Stimulated activated CD8-positive, alpha-beta memory T cell treated with anti-CD3 and anti-CD28 coated beads, Interleukin-4, amount 100 ng/mL, for 4 hours (primary cell): ENCODE measurements around the gene NPPA.
"Not testable (repeated sequence)": the region's sequence is repeated elsewhere in the genome, so short reads cannot be mapped to it uniquely, and the experiment has no call there.

Experiments
- DNase-seq, 2 donors: peaks; one replicate each; pipeline ENCODE4 v3.0.0-alpha.2; 2020; ENCODE audit warnings: low read depth in 2 of 2, low spot score in 1 of 2

NPPA gene

DNA sequence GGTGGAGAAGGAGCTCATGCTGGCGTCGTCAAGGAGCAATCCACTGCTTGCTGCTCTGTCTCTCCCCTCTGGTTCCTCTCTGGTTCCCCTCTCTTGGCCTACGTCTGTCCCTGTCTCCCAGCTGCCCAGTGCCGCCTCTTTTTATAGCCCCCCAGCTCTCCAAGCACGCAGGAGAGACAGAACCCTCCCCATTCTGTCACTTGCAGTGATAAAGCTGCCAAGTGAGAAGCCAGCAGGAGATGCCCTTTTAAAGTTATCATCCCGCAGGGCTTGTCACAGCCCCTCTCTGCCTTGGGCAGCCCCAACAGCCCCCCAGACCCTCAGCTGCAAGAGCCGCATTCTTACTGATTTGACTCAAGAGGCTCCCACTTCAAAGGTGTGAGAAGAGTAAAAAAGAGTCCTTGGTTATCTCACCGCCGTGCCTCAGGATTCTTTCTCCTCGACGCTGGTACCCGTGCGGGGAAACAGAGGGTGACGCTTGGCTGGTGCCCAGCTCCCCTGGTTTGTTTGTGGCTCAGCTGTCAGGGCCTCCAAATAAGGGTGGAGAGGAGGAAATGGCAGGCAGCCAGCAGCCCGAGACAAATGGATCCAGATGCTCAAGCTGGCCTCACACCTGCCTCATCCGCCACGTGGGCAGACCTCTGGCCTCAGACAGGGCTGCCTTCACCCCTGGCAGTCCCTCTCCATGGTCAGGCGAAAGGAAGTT, at the start of gene NPPA:
TSS of gene NPPA (minus strand) at position 117 of the 706 bp plus-strand sequence. CDS start at position 18, 99 bp downstream.
- DNase-seq, result no peak

DNA sequence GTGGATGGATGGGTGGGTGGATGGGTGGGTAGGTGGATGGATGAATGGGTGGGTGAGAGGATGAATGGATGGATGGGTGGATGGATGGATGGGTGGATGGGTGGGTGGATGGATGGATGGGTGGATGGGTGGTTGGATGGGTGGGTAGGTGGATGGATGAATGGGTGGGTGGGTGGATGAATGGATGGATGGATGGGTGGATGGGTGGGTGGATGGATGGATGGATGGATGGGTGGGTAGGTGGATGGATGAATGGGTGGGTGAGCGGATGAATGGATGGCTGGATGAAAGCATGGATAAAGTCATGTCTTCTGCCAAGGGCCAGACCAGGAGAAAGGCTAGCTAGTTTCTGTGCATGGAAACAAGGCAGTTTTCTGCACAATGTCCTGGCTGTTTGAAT, 46.9 kb upstream of the NPPA start:
- not testable (repeated sequence) for DNase-seq

DNA sequence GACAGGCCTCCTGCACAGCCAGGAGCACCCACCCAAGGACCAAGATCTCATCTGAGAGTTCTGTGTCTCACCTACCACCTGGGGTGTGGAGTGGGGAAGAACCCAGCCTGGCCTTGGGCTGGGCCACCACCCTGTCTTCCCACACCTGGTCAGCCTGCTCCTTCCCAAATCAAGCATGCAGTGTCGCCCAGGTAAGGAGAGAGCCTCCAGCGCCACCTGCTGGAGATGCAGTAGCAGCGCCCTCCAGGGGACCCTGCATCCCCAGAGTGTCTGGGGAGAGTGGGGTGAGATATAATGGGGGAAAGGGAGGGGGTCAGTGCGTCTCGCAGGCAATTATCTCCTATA, 46.3 kb upstream of the NPPA start:
- peak; percentile 29 to 56 for DNase-seq

DNA sequence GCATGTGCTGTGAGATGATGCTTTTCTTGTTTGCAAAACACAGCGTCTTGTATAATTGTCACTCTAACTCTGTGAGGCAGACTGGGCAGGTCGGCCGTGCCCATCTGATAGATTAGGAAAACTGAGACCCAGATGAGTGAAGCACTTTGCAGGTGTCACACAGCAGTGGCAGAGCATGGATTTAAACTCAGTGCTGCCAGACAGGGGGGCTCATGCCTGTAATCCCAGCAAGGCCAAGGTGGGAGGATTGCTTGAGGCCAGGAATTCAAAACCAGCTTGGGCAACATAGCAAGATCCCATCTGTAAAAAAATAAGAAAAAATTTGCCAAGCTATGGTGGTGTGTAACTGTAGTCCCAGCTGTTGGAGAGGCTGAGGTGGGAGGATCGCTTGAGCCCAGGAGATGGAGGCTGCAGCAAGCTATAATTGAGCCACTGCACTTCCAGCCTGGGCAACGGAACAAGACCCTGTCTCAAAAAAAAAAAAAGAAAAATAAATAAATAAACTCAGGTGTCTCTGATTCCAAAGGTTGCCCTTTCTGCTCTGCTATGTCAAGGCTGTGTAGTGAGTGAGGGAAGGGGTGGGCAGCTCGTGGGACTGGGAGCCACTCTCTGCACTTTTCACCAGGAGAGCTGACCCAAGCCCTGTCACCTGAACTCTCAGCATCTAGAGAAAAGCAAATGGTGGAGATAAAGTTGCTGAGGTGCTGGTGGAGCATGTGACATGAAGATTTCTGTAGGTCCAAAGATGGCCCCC, 44.0 kb upstream of the NPPA start:
- DNase-seq, result no peak

DNA sequence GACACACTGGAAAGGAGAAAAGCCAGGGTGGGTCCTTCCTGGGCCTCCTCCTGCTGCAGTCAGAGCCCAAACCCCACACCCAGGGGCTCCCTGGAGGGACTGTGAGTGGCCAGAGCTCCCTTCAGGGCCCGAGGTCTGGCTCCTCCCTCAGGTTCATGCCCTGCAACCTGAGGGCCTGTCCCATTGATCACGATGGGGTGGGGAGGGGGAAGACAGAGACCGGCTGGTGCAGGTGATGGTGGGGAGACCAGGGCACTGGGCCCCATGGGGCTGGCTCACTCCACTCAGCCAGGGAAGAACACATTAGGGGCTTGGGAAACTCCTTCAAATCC, 41.3 kb upstream of the NPPA start:
- no peak for DNase-seq

DNA sequence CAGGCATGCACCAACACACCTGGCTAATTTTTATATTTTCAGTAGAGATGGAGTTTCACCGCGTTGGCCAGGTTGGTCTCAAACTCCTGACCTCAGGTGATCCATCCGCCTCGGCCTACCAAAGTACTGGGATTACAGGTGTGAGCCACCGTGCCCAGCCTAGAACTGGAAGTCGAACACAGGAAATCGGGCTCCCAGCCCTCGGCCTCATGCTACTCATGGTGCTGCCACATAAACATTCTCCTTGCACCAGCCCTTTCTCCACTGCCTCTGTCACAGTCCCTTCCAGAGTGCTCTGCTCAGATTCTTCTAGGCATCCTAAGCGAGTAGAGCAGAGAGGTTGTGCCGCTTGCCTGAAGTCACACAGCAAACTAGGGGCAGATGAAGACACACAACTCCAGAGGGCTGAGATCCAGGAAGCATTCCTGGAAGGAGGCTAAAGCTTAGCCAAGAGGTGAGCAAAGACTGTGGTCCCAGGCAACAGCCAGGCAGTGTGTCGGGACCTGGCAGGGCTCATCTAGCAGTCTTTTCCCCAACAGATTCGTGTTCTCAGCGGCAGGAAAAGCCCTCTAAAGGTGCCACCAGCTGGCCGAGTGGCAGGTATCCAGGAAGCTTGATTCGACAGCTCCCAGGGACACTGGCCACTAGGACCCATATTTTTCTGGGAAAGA, 40.8 kb upstream of the NPPA start:
- no peak for DNase-seq

DNA sequence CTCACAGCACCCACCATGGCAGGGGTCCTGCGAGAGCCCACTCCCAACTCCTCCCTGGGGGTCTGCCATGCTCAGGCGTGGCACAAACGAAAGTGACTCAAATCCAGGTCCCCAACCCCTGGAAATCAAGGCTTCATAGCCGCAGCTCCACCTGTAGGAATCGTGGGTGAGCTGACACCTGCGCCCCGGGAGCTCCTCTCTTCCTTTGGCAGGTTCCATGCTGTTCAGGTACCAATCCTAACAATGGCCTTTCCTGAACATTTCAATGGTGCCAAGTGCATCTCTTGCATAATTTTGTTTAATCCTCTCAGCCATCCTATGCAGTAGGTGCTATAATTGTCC, 40.1 kb upstream of the NPPA start:
- DNase-seq, result no peak

DNA sequence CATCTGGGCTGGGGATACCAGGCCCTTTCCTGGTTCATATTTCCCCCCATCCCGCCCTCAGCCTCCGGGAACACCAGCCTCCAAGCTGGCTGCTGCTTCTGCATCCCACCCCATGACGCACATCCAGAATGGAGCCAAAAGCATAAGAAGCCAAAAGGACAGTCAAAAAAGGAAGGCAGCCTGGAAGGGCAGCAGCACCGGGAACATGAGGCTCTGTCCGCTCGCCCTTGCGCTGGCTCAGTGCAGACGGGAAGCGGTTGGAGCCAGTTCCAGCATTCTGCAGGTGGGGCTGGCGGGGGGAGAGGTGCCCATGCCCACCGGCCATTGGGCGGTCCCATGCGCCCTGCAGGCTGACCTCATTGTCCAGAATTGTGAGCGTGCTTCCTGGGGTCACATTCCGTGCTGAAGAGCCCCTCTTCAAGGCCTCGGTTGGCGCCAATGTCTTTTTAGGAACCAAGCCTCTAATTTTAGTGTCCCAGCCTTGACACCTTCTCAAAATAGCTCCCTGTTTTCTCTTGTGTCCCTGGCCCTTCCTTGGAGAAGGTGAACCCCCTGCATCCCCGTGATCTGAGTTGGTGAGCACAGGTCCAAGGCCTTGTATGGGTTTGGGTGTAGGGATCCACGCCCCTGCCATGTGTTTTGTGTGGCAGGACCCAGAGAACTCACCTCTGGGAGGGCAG, 39.5 kb upstream of the NPPA start:
- DNase-seq, result no peak

DNA sequence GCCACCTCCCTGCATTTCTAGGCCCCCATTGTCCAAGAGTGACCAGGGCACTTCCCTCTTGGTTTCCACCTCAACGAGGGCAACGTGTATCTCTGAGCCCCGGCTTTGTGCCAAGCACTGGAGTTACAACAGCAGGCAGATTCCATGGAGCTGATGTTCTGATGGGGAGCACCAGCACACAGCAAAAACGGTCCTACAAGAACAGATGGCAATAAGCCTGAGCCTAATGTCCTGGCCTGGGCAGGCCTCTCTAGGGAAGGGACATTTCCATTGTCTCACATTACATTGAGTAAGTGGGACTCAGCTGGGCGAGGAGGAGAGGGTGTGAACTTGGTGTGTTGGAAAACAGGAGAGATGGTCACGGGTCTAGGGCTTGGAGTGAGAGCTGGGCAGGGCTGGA, 38.3 kb upstream of the NPPA start:
- no peak for DNase-seq

DNA sequence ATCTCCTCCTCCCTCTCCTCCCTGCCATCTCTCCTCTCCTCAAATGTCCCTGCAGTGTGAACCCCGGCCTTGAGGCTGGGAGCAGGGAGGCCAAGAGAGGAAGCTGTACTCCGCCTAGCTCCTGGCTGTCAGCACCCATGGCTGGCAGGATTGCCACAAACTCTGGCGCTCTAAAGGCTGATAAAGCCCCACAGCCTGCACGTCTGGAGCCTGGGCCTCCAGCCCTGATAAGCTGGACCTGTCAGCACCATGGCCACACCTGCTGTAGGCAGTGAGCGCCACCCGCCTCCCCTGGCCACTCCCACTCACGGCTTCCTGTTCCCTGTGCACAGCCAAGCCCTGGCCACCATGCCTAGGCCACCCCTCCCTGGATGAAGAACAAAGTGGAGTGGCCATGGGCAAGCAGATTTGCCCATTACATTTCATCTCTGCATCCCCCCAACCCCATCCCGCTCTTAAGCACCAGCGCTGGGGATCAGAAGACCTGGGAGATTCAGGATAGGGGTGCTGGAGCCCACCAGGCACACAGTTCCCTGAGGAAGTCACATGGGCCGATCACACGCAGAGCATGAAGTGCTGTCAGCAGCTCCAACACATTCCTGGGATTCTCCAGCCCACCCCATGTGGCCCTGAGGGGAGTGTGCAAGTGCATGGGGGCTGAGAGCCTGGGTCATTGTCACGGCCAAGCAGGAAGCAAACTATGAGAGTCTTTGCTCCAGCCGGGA, 35.4 kb upstream of the NPPA start:
- DNase-seq, result no peak

DNA sequence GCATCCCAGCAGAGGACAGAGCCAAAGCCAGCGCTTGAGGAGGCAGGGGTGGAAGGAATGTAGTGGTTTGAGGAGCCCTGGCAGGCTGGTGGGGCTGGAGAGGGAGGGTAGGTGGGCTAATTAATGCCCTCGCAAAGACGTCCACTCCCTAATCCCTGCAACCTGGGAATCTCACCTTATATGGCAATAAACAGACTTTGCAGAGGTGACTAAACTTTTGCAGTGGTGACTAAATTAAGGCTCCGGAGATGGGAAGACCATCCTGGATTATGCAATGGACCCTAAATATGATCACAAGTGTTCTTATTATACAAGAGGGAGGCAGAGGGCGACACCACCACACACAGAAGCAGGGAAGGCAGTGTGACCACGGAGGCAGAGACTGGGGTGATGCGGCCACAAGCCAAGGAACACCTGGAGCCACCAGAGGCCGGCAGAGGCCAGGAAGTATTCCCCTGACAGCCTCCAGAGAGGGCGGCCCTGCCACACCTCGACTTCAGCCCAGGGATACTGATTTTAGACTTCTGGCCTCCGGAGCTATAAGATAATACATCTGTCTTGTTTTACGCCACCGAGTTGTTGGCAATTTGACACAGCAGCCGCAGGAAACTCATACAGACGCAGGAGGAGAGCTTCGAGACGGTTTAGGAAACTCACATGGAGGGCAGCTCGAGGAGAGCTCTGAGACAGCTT, 34.3 kb upstream of the NPPA start:
- no peak for DNase-seq

DNA sequence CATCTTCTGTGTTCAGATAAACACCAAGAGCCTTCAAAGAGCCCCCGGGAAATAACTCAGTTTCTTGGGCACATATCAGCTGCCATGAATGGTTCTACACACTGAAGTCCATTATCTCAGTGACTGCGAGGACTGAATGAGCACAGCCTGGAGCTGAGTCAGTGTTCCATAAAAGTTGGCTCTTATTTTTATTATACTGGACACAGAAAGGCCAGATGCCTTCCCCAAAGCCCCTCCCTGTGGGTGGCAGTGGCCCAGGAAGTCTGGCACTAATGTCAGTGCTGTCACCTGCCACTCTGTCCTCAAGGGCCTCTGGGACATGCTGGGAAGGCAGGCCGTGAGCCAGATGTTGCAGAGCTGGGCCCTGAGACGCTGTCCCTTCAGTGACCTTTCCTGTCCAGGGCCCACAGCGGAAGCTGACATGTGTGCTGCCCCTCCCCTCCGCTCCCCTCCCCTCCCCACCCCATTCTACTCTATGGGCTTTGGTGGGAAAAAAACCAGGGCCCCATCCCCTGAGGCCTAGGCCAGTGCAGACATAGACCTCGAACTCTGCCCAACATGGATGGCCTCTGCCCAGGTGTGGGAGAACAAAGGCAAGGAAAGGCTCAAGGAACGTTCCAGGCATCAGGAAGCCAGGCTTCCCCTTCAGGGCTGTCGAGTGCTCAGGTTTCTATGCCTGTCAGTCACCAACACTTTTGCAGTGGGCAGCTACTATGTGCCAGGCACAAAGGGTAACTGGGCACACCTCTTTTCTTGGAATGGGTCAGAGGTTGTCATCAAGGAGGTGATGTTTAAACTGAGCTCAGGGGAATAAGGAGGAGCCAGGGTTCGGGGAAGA, 33.5 kb upstream of the NPPA start:
- DNase-seq, result no peak

DNA sequence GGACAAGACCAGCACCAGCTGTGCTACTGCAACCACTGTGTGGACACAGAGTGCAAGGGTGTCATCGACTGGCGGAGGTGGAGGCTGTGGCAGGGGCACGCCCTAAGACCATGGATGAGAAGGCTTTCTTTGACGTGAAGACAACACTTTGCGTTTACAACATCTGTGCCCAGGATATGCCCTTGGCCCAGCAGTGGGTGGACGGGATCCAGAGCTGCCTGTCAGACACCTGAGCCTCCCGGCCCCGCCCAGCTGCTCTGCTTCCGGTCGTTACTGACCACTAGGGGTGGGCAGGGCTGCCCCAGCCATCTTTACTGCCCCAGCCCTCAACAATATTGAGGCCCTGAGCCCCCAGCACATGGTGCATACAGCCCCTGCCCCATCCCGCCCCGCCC, 32.6 kb upstream of the NPPA start:
- DNase-seq, result no peak

DNA sequence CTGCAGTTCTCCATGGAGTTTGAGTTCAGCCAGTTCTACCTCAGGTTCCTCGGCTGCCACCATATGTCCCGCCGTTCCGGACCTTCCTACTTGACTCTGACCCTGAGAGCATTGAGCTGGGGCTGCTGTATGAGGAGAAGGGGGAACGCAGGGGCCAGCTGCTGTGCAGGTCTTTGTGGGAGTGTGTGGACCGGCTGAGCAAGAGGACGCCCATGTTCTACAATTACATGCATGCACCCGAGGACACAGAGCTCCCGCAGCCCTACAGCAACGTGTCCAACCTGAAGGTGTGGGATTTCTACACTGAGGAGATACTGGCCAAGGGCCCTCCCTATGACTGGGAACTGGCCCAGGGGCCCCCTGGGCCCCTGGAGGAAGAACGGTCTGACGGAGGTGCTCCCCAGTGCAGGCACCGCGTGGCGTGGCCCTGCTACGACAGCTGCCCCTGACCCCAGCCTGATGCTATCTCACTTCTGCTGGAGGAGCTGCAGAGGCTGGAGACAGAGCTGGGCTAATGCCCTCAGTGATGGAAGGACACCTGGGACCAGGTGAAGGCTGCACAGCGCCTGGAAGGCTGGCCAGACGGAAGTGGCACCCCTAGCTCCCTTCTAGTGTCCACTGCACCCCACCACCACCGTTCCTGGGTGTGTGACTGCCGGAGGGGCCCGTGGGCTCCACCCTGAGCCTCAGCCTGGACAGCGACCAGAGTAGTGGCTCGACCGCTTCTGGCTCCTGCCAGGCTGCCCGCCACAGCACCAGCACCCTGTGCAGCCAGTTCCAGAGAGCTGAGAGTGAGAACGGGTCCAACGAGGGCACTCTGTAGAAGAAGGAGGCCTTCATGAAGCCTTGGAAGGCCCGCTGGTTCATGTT, 32.0 kb upstream of the NPPA start:
- DNase-seq, result no peak

DNA sequence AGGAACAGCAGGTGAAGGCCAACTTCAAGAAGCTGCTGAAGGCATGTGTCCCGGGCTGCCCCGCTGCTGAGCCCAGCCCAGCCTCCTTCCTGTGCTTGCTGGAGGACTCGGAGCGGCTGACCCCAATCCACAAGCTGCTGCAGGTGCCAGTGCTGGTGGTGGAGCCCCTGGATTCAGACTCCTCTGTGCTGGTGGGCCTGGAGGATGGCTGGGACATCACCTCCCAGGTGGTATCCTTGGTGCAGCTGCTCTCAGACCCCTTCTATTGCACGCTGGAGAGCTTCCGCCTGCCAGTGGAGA, 31.3 kb upstream of the NPPA start:
- no peak for DNase-seq

DNA sequence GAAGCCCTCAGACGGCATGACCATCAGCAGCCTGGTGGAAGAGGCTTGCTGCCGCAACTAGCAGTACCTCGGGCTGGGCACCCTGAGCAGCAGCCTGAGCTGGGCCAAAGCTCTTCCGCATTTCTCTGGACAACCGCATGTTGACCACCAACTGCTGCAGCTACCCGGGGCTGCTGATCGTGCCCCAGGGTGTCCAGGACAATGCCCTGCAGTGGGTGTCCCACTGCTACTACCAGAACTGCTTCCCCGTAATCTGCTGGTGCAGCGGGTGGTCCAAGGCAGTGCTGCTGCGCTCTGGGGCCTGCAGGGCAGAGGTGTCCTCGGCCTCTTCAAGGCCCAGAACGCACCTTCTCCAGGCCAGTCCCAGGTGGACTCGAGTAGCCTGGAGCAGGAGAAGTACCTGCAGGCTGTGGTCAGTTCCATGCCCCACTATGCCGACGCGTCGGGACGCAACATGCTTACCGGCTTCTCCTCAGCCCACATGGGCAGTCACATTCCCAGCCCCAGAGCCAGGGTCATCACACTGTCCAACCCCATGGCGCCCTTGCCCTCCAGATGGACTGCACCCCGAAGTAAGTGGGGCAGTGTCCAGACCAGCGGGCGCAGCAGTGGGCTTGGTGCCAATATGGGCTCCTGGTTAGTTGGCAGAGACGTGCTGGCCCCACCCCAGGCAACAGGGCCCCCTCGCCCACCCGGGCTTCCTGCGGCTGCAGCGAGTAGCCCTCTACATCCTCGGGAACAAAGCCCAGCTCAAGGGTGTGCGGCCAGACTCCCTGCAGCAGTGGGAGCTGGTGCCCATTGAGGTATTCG, 30.7 kb upstream of the NPPA start:
- DNase-seq, result no peak

DNA sequence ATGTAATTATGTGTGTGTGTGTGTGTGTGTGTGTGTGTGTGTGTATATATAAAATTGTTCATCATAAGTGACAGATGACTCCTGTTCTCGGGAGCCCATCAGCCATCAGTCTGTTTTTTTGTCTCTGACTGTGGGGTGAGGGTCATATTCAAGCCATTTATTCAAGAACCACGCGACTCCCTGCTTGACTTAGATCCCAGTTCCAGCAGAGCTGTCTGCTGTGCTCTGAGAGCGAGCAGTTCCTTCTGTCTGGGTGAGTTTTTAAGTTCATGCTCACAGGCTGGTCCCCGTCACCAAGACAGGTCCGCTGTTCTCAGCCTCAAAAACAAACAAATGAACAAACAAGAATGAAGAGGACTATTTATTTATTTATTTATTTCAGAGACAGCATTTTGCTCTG, 29.5 kb upstream of the NPPA start:
- DNase-seq, result no peak

DNA sequence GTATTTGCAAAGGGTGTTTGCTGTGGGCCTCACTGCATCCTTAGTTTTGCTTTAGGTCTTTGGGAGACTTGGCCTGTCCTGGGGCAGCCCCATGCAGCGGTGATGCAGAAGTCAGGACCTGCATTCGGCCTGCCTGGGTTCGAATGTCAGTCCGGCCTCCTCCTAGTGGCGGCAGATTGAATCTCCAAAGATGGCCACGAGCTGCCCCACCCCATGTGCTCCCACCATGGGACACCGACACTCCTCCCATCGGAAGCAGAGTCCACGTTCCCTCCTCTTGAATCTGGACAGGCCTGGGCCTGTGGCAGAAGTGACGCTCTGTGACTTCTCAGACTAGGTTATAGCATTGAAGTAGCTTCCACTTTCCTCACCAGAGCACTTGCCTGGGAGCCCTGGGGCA, 27.5 kb upstream of the NPPA start:
- no peak for DNase-seq
